GM18511 (cell line): ENCODE measurements around the gene DDX41.
"Not testable (repeated sequence)": the region's sequence is repeated elsewhere in the genome, so short reads cannot be mapped to it uniquely, and the experiment has no call there.

Experiments used
- ATAC-seq: cut with Tn5 transposase; IDR thresholded peaks from one replicate; pipeline ENCODE4 v1.9.1; 2021; ENCODE audit warnings: mild to moderate bottlenecking, moderate library complexity; ENCODE audit not compliant: unreplicated experiment

Gene DDX41

DNA sequence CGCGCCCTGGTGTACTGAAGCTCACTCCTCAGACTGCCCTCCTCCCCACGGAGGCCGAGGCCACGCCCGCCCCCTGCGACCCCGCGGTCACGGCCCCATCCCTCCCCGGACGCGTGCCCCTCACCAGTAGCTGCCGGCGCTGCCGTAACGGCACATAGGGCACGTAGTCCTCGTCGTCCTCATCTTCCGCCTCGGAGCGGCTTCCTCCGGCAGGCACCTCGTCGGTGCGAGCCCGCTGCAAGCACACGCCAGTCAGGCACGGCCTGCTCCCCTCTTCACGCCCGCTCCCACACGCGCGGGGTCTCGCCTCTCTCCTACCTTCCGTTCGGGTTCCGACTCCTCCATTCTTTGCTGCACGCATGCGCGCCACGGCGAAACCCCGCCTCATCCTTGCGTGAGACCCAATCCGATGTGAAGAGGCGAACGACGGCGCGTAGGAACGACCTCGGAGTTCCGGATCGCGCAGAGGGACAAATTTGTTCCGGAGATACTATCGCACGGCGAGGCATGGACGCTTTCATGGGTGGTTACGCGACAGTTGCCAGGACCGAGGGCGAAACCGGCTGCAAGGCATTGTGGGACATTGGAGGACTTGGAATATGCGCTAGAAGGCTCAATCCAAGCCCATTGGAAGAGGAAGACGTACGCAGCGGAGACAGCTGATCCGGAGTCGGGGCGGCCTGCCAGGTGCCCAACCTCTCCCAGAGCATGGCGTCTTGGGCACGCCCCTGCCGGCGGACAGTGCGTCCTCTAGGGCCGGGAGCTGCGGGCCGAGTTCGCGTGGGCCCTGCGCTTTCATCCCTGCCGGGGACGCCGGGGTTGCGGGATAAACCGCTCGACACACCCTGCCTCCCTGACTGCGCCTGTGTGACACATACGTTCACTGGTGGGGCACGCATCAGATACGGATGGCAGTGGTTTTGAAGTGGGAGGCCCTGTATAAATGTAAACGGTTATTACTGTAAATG is at the start of gene DDX41:
Gene DDX41 (minus strand): TSS at position 361 of the 968 bp plus-strand sequence. CDS start 16 bp downstream, at position 345.
- ATAC-seq: peak; percentile 89

- no peak for ATAC-seq
Measured at GRCh38 chr5:177565046-177565445, 48.3 kb upstream of the DDX41 start.

DNA sequence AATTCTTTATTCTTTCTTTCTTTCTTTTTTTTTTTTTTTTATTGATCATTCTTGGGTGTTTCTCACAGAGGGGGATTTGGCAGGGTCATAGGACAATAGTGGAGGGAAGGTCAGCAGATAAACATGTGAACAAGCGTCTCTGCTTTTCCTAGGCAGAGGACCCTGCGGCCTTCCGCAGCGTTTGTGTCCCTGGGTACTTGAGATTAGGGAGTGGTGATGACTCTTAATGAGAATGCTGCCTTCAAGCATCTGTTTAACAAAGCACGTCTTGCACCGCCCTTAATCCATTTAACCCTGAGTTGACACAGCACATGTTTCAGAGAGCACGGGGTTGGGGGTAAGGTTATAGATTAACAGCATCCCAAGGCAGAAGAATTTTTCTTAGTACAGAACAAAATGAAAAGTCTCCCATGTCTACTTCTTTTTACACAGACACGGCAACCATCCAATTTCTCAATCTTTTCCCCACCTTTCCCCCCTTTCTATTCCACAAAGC is 42.7 kb upstream of the DDX41 start:
- ATAC-seq: not testable (repeated sequence)

DNA sequence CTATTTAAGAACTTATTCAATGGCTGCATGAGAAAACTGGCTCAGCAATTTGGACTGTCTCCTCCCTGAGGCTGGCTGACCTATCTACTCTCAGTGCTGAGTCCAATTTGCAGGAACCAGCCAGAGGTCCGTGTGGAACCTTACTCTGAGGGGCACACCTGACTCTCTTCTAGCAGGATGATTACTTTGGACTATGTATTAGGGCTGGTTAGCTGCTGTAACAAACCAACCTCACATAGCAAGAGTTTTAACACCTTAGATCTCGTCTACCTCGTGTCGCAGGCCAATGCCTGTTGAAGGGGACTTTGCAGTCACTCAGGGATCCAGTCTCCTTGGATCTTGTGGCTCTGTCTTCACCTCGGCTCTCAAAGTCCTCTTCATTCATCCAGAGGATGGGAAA is 41.0 kb upstream of the DDX41 start:
- no peak for ATAC-seq

- no peak for ATAC-seq
Measured at GRCh38 chr5:177557041-177557647, 40.4 kb upstream of the DDX41 start.

DNA sequence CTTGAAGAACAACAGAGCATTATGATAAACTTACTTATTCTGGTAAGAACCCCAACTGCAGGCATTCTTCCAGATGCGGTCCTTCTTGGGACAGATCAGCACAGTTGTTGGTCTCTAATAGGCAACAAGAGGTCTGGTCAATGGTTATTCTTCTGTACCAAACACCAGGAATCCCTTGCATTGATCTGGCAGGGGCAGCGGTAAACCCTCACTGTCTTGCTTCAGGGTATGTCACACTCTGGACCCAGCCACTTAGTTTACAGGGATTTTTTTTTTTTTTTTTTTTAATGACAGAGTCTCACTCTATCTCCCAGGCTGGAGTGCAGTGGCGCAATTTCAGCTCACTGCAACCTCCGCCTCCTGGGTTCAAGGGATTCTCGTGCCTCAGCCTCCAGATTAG is 38.9 kb upstream of the DDX41 start:
- no peak for ATAC-seq

DNA sequence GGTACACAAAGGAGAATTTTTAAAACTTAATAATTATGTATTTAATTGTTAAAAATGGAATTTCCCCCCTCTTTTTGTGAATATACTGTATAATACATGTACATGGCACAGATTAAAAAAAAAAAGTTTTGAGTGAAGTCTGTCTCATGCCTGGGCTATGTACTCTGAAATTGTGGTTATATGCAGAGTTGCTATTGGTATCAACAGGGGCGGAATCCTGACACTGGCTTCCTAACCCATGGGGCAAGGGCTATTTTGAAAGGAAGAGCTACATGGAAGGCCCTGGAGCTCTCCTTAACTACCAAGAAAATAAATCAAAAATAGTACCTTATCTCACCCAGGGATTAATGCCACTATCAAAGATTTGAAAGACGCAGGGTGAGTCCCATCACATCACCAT is 38.5 kb upstream of the DDX41 start:
- no peak for ATAC-seq

- ATAC-seq: peak; percentile 94
Measured at GRCh38 chr5:177554474-177555111, 37.8 kb upstream of the DDX41 start, which contains the start of gene FAM193B. Gene FAM193B (minus strand): TSS chr5:177554563. CDS start chr5:177554458, 105 bp downstream.

DNA sequence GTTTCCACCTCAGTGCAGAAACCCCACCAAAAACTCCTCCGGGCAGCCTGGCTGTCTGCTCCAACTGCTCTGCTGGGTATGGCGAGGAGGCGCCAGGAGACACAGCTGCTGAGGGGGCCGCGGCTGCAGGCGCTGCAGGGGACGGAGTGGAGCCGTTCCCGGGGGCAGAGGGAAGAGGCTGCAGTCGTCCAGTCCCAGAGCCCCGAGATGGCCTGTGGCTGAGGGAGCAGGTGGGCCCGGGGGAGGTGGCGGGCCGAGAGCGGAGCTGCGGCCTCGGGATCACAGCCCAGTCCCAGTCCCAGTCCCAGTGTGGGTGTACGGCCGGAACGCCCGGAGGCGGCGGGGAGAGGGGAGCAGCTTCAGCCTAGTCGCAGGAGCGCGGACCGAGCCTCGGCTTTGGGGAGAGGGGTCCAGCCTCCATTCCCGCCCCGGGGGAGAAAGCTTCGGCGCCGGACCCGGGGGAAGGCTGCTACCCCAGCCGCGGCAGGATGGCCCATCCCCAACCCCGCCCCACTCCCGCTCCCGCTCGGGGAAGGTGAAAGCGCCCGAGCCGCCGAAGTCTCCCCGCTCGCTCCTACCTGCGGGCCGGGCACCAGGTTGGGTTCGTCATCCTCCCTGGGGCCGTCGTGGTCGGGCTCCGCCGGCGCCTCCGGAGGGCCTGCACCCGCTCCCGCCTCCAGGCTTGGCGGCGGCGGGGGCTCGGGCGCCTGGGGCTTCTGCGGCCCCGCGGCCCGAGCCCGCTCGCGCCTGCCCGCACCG is 37.1 kb upstream of the DDX41 start:
- peak; percentile 47 for ATAC-seq

DNA sequence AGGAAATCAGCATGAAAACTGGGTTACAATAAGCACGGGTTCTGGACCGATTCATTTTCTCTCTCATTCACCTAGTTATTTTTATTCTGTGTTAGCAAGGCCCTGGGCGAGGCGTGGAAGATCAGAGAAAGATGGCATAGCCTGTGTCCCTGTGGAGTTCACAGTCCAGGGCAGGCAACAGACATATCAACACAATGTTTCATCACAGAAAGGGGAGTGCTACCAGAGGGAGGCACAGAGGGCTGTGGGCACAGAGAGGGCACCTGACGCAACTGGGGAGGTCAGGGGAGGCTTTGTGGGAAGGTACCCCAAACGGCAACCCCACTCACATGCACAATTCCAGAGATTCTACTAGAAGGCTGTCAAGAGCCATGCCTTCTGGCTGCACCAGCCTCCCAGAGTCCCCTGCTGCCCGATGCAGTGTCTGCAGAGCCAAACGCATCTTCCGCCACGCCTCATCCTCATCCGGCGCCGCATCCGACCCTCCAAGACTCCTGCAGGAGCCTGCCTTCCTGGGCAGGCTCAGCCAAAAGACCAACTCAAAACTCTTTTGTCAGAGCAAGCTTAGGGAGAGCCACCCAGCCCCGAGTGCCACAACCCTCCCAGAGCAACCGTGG is 36.2 kb upstream of the DDX41 start:
- ATAC-seq: no peak

DNA sequence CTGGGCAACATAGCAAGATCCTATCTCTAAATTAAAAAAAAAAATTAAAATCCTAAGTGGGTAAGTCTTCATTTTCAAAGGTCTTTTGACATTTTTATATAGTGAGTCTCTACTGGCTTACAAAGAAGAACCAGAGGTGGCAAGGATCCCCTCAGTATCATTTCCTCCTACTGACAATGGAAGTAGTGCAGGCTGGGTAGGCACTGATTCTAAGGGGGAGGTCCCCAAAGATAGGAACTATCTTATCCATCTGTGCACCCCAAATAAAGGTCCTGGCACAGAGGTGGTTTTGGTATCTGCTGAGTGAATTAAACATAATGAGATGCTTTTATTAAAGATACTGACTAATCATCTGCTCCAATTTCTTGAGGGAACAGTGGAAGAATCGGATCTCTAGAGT is 33.4 kb upstream of the DDX41 start:
- no peak for ATAC-seq

- ATAC-seq: no peak
Measured at GRCh38 chr5:177548495-177548894, 31.7 kb upstream of the DDX41 start.

- no peak for ATAC-seq
Measured at GRCh38 chr5:177547736-177548135, 31.0 kb upstream of the DDX41 start.

- ATAC-seq: no peak
Measured at GRCh38 chr5:177546258-177546741, 29.5 kb upstream of the DDX41 start.

- no peak for ATAC-seq
Measured at GRCh38 chr5:177545487-177546257, 28.9 kb upstream of the DDX41 start.

- no peak for ATAC-seq
Measured at GRCh38 chr5:177542816-177543465, 26.2 kb upstream of the DDX41 start.

- no peak for ATAC-seq
Measured at GRCh38 chr5:177540438-177540837, 23.7 kb upstream of the DDX41 start.

GRCh38 chr5:177539411-177539810 is 22.6 kb upstream of the DDX41 start:
- ATAC-seq: no peak

- ATAC-seq: no peak
Measured at GRCh38 chr5:177538876-177539275, 22.1 kb upstream of the DDX41 start.
